CD4-positive, alpha-beta T cell treated with Interleukin-2 at 100 ng/mL for 4 hours (primary cell): Measurements from ENCODE around the gene ACSF2.

Experiments used
- DNase-seq: peaks from one replicate; pipeline ENCODE4 v3.0.0-alpha.2; 2020; ENCODE audit warnings: low spot score

Gene ACSF2

DNA sequence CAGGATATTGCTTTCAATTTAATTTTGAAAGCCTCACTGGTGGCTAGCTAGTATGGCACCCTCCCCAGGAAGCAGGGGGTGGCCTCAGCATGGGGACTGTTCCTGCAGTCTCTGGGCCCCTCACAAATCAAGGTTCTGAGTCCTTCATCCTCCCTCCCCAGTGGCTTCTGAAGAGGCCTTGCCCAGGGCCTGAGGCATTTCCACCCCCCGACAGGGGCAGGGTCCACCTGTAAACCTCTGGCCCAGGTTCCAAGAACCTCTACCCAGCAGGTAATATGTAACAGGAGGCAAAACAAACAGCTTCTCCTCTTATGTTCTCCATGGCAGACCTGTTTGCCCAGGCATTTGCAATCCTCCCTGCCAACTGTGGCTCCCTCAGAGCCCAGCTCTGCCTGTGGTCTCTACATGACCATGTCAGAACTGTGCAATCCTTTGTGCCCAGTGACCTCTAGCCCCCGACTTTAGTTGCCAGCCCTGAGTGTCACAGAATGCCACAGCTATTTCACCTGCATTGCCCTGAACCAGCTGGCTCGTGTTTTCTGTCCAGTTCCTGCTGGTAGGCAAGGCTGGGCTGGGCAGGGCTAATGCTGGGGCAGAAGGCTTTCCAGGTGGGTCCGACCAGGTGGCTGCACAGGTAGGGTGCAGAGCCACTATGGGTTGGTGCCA lies 14.3 kb downstream of the ACSF2 start:
- DNase-seq, result no peak

DNA sequence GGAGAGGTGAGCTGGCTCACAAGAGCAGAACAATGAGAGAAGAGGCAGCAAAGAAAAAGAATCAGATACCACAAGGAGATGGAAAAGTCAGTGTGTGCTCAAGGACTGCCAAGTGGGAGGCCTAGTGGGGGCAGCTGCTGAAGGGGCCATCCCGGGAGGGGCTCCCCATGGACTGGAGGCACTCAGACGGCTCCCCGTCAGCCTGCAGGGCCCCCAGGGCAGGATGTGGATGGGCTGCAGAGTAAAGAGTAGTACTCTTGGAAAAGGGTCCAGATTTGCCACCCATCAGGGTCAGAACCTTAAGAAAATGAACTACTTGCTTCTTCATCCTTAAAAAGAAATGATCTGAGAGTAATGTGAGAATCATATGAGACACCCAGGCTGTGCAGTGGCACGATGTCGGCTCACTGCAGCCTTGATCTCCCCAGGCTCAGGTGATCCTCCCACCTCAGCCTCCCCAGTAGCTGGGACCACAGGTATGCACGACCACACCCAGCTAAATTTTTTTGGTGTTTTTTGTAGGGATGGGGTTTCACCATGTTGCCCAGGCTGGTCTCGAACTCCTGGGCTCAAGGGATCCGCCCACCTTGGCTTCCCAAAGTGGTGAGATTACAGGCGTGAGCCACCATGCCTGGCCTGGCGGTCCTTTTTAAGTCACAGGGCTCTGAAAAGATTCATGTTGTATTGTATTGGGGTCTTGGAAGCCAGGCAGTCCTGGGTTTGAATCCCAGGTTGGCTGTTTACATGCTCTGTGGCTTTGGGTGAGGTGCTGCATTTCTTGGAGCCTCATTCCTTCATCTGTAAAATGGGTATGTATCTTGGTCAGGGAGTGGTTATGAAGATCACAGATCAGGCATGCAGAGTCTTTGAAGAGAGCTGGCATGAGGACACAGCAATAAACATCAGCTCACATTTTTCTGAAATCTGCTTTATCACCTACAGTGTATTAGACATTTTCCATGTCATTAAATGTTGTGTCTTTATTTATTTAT lies 15.1 kb downstream of the ACSF2 start:
- no peak for DNase-seq

DNA sequence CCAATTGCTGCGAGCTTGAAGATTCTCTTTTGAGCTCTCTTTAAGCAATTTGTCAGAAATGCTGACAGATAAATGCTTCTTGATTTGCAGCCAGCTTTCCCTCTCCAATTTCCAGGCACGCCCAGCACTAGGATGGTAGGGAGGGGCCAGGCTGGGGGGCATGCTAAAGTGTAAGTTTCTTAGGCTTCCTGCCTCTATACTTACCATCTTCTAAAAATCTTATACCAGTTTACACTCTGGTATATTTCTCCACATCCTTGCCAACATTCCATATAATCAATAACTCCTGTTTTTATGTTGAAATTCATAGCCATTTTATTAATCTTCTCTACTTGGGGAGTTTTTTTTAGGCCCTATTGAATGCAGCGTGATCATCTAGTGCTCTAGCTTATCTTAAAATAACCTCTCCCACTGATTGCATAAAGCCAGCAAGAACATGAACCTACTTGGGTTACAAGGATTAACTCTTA lies 17.5 kb downstream of the ACSF2 start:
- DNase-seq, result no peak

DNA sequence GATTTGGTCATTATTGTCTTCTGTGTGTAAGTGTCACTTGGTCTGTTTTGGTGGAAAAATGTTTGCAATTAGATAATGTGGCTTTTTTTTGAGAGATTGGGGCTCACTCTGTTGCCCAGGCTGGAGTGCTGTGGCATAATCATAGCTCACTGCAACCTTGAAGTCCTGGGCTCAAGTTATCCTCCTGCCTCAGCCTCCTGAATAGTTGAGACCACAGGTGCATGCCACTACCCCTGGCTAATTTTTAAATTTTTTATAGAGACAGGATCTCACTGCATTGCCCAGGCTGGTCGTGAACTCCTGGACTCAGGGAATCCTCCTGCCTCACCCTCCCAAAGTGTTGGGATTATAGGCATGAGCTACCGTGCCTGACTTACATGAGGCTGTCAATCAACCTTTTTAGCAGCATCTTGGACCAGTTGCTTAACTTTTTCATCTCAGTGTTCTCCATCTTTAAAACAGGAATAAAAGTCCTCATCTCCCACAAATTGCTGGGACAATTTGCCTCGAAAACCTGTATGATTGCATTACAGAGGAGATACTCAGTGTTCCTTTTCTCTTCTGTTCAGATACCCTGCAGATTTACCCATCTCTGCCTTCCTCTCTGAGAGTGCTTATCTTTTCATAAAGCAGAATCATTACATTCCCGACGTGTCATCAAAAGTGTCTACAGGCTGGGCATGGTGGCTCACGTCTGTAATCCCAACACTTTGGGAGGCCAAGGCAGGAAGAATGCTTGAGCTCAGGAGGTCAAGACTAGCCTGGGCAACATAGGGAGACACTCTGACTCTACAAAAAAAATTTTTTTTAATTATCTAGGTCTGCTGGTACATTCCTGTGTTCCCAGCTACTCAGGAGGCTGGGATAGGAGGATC lies 19.1 kb downstream of the ACSF2 start:
- DNase-seq, result no peak

DNA sequence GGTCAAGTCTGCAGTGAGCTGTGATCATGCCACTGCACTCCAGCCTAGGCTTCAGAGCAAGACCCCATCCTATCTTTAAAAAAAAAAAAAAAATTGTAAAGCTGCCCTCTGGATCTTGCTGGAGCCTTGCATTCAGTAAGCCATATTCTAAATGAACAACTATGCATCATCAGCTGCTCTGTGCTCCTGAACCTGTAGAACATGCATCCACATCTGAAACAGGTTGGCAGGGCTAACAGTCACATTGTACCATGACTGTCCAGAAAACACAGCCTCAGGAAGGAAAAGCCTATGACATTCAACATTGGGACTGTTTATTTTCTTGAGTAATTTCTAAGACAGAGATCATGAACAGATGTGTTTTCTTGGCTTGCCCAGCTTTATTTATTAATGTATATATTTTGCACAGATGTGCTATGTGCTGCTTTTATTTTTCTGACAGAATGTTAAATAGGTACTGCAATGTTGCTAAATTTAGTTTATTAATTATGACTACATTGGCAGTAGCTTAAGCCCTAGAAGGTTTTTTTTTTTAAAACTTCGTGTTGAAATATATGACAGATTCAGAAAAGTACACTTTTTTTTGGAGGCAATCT lies 19.8 kb downstream of the ACSF2 start:
- no peak for DNase-seq

DNA sequence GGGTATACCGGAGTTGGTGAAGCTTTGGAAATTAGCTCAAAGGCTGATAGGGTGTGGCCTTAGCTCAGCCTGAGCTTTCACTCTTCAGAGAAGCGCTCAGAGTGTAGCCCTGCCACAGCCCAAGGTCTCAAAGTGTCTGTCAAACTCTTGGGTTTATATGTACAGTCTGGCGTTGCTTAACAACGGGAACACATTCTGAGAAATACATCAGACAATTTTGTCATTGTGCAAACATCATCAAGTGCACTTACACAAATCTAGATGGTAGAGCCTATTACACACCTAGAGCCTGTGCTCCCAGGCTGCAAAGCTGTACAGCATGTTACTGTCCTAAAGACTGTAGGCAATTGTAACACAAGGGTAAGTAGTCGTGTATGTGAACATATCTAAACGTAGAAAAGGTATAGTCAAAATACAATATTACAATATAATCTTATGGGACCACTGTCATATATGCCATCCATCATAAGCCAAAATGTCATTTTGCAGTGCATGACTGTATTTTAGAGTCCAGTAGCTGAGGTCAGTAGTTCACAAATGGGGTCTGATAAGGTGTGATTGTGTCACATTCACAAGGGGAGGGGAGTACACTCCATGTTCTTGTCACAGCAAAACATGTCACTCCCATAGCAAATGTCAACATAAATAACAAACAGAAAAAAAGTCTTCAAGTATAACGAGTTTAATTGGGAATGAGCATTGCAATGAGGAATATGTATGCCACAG lies 22.0 kb downstream of the ACSF2 start:
- DNase-seq, result no peak

DNA sequence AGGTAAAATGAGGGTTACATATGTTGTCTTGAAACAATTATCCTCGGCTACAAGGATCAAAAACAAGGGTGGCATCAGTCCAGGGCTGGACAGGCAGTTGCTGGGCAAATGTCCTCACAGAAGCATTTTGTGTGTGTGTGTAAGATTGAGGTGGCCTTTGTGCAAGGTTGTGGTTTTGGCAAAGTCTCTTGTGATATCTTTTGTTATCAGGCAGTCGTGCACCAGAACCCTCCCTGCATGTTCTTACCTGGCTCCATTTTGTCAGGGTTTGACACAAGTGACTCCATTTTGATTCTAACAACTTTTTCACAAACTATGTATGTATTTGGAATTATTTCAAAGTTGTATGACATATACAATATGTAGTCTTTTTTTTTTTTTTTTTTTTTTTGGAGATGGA lies 22.6 kb downstream of the ACSF2 start:
- no peak for DNase-seq

DNA sequence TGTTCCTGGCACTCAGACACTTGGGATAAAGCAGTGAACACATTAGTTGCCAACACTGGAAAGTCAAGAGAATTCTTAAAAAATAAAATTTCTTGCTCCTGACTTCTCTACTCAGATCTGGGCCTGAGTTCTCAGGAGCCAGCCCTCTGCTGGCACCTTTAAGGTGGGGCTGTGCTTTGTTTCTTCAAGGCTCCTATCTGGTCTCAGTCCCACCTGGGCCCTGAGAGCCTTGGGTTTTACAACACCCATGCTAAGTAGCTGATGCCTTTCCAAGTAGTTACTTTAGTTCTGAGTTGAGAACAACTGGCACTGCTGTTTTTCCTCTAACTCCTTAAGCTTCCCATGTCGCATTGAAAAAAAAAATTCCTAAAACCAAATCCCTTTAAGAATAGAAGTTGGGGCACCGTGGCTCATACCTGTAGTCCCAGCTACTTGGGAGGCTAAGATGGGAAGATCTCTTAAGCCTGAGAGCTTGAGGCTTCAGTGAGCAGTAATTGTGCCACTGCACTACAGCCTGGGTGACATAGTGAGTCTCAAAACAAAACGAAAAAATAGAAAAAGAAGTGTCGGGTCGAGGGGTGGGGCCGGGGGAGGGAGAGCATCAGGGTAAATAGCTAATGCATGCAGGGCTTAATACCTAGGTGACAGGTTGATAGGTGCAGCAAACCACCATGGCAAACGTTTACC lies 26.1 kb downstream of the ACSF2 start:
- no peak for DNase-seq

DNA sequence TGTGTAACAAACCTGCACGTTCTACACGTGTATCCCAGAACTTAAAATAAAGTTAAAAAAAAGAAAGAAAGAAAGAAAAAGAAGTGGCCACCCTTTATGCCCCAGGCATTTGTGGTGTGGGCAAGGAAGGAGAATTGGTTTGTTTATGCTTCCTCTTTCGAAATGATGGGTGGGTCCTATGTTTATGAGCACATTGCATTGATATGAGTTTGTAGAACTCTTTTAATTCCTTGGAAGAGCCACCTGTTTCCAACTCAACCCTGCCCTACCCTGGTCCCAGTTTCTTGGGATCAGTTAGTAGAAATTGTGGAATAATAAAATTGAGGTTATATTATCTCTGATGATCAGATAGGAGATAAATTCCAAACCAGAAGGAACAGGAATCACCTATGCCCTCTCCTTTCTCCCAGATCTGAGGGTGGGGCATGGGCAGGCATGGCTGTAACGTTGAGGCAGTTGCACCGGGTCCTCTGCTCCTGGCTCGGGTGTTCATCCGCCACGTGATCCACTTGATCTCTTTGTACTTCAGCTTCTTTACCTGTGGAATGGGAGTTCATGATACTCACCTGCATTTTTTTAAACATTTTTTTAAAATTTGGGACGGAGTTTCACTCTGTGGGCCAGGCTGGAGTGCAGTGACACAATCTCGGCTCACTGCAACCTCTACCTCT lies 26.7 kb downstream of the ACSF2 start:
- no peak for DNase-seq

DNA sequence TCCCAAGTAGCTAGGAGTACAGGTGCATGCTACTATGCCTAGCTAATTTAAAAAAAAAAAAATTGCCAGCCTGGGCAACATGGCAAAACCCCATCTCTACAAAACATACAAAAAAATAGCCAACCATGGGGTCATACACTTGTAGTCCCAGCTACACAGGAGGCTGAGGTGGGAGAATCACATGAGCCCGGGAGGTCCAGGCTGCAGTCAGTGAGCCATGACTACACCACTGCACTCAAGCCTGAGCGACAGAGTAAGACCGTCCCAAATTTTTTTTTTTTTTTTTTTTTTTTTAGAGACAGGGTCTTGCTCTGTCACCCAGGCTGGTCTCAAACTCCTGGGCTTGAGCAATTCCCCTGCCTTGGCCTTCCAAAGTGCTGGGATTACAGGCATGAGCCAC lies 27.9 kb downstream of the ACSF2 start:
- DNase-seq, result no peak

DNA sequence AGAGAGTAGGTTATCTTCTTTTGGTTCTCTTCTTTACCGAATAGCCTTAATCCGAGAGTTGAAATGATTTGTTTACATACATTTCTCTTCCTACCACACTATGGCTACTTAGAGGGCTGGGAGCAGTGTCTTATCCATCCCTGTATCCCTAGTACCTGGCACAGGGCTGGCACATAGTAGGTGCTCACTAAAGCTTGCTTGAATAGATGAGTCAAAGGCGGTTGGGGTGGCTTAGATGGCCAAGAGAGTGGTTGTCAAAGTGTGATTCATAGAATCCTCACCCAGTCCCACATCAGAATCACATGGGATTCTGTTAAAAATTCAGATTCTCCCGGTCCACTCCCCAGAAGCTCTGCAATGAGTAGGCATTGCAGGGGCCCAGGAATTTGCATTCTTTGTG lies 31.6 kb downstream of the ACSF2 start:
- no peak for DNase-seq

DNA sequence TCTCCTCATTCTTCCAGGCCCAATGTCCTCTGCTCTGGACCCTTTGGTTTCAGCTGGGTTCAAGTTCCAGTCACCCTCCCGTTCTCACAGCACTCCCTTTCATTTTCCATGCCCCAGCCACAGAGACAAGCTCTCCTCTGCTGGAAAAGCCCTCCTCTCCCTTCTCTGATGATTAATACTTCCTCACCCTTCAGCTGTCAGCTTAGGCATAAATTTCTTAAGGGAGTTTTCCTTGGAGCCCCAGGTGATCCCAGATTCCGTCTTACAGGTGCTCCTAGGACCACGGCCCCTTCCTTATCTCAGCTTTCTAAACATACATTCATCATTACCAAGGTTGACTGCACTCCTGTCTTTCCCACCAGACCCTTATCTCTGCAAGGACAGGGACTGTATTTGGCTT lies 32.3 kb downstream of the ACSF2 start:
- no peak for DNase-seq

DNA sequence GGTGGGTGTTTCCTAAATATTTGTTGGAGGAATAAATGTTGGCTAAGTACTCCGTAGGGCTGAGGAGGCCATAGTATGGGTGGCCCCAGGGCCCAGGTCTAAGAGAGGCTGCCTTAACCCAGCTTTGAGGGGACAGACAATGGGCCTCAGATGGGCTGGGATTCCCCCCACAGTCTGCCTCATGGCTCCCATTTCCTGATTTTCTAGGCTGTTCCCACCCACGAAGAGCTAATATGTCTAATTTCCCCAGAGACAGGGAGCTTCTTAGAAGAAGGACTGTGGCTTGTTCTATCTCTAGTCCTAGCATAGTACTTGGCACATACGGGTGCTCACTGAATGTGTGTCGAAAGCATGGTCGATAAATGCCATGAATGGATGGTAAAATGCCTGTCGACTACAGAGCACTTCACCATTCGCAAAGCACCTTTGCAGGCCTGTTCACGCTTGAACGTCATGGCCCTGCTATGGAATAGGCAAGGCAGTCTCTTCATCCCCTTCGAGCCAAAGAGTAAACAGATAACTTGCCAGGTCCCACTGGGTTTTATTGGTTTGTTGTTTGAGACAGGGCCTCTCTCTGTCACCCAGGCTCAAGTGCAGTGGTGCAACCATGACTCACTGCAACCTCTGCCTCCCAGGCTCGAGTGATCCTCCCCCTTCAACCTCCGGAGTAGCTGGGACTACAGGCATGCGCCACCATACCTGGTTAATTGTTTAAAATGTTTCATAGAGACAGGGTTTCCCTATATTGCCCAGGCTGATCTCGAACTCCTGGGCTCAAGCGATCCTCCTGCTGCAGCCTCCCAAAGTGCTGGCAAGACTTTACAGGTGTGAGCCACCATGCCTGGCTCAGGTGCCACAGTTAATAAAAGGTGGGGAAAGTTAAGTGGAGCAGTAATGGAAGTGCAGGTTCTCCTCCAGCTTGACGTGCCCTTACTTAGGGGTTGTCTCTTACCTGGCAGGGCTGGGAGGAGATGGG lies 33.0 kb downstream of the ACSF2 start:
- no peak for DNase-seq

DNA sequence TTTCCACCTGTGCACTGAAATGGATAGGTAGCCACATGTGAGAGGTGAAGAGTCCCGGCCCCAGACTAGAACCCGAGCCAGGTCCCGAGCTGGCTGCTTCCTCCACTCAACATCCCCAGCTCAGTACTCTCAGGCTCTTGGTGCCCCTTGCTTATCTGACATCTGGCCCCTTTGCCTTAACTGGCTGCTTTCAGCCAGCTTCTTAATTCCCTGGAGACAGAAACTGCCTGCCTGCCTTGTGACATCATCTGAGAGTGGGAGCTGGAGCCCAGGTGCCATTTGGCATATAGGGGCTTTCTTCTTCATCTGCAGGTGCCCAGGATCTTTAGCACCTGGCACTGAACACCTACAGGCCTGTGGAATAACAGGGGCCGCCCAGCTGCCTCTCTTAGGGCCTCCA lies 33.7 kb downstream of the ACSF2 start:
- no peak for DNase-seq

DNA sequence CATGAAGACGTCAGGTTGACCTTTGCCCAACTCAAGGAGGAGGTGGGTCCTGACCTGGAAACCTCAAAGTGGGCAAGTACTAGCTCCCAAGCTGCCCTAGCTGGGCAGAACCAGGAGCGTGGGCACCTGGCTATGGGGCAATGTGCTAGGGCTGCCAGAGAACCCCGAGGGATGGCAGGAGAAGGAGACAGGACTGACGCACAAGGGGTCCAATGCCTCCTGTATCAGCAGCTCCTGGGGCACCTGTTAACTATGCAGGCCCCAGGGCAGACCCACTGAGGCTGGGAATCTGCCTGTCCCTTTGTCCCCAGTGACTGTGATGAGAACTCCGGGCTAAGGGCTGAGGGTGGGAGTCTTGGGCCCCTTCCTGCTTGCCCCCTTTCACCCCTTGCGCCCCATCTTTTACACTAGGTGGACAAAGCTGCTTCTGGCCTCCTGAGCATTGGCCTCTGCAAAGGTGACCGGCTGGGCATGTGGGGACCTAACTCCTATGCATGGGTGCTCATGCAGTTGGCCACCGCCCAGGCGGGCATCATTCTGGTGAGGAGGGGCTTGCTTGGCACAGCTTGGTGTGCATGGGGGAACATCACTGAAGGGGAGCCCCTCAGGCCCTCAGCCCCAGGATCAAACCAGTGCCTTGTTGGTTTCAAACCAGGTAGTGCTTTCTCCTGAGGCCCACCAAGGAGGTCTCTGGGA lies 35.0 kb downstream of the ACSF2 start:
- no peak for DNase-seq

DNA sequence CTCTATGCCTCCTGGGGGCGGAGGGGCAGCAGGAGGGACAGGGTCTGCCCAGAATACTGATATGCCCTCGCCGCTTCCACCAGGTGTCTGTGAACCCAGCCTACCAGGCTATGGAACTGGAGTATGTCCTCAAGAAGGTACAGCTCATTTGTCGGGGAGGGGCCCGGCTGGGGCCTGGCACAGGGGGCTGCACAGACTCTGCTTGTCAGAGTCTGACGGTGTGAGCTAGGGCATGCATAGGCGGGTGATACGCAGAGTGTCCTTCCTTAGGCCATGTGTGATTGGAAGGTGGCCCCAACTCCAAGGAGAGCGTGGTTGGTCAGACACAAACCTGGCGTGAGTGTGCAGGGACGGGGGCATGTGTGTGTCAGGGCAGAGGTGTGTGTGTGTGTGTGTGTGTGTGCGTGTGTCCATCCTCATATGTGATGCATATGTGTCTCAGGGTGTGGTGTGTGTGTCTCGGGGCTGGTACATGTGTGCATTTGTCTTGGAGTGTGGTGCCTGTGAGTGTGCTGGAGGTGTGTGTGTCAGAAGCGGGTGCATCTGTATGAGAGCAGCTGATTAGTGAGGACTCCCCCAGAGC lies 35.6 kb downstream of the ACSF2 start:
- no peak for DNase-seq

DNA sequence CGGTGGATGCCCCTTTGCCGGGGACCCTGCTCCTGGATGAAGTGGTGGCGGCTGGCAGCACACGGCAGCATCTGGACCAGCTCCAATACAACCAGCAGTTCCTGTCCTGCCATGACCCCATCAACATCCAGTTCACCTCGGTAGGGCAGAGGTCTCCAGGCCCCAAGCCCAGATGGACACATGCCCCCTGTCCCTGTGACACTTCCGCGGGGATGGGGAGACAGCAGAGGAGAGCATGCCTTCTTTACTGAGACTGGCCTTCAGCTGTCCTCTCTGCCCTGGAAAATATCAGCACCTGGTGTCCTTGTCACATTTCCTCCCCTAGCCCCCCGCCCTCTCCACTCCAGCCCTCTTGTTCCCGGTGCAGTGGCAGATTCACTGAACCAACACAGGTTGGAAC lies 36.4 kb downstream of the ACSF2 start:
- DNase-seq, result no peak

DNA sequence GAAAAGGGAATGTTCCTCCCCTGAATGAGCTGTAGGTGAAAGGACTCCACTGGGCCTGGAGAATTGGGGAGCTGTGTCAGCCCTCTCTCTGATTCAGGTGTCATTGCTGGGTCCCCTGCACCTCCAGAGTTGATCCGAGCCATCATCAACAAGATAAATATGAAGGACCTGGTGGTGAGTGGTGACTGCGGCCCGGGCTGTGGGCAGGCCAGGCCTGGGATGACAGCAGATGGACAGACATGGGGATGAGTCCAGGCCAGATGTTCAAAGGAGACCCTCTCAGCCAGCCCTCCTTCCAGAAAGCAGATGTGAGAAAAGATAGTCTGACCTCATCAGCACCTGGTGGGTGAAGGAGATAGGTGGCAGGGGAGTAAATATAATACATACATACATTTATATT lies 38.1 kb downstream of the ACSF2 start:
- DNase-seq, result no peak
